Measurements from ENCODE around the gene ADRB2.

Gene ADRB2

GRCh38 chr5:148831590-148832565 is 5.5 kb downstream of the ADRB2 start:
- DNase-seq = no peak

- DNase-seq = no peak
Observed at GRCh38 chr5:148833122-148833521, 6.7 kb downstream of the ADRB2 start.

DNA sequence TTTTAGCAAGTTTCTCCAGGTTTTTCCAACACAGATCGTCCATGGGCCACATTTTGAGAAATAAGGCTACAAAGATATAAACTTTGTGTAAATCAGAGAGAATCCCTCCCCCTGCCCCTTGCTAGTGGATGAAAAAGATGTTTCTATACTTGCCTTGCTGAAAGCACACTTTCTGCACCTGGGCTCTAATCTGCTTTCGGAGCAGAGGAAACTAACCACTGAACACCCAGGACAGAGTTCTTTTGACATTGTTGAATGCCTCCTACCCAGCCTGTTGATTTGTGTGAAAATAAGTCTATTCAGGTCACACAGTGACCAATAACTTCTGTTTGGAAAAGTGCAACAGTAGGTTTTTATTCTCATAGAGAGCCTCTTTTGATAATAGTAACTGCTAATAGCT is 7.5 kb downstream of the ADRB2 start:
- no peak for DNase-seq

DNA sequence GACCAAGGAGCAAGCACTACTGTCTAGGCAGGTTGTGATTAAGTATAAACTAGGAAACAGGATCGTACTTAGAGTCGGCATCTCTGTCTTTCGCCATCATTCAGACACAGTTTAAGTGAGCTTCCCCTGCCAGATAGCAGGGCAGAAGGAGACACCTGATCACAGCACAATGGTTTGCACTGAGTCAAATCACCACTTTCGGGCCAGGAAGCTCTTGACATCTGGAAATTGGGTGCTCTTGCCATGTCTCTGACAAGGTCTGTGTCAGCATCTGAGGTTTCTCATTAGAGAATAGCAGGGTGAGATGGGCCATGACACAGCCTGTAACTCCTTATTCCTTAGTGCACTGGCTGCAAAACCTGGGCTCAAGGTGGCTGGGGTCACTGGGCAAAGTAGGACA is 8.3 kb downstream of the ADRB2 start:
- no peak for DNase-seq

- DNase-seq = no peak
Observed at GRCh38 chr5:148836272-148837250, 10.2 kb downstream of the ADRB2 start.

DNA sequence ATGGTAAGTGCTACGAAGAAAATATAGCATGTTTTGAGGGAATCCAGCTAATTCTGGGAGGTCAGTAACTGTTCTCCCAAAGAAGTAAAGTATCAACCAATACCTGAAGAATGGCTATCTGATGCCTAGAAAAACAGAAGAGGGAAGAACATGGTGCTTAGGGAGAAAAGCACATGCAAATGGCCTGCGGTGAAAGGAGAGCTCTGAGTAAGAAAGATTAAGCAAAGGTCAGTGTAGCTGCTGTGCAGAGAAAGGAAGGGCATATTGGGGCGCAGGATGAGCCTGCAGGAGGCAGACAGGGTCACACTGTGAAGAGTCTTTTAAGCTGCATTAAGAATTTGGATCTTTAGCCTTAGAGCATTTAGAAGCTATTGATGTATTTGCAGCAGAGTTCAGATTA is 11.0 kb downstream of the ADRB2 start:
- DNase-seq = no peak

- no peak for DNase-seq
Observed at GRCh38 chr5:148838357-148838756, 11.9 kb downstream of the ADRB2 start.

GRCh38 chr5:148839960-148840359 is 13.5 kb downstream of the ADRB2 start:
- DNase-seq = no peak

DNA sequence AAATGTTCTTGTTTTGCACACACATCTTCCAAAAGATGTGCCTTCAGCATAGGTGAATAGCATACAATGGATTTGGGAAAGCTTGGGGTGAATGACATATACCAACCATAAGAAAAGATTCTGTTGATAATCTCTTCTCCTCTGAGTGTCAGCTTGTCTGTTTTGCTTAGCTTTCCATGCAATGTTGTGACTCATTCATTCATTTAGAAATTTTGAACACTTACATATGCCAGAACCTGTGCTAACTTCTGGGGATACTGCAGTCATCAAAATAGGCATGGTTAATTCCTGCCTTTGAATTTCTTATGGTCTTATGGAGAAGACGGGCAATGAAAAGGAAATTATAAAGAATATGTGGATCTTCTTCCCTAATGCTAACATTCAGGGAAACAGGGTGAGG is 14.1 kb downstream of the ADRB2 start:
- DNase-seq = no peak

GRCh38 chr5:148841519-148841918 is 15.1 kb downstream of the ADRB2 start:
- no peak for DNase-seq

DNA sequence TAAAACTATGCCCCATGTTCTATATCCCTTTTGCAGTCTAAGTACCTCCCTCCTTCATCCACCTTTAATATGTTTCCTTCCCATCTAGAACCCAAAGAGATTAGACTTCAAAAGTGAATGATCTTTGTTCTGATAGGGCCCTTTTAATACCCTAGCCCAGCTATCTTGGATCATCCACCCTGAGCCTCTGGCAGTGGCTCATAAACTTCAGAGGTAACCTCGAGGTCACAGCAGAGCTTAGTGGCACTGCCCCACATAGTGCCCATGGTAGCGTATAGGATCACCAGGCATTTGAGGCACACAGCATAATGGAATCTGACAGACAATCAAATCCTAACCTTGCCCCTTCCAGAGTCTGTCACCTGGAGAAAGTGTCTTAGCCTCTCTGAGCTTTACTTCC is 15.8 kb downstream of the ADRB2 start:
- no peak for DNase-seq

DNA sequence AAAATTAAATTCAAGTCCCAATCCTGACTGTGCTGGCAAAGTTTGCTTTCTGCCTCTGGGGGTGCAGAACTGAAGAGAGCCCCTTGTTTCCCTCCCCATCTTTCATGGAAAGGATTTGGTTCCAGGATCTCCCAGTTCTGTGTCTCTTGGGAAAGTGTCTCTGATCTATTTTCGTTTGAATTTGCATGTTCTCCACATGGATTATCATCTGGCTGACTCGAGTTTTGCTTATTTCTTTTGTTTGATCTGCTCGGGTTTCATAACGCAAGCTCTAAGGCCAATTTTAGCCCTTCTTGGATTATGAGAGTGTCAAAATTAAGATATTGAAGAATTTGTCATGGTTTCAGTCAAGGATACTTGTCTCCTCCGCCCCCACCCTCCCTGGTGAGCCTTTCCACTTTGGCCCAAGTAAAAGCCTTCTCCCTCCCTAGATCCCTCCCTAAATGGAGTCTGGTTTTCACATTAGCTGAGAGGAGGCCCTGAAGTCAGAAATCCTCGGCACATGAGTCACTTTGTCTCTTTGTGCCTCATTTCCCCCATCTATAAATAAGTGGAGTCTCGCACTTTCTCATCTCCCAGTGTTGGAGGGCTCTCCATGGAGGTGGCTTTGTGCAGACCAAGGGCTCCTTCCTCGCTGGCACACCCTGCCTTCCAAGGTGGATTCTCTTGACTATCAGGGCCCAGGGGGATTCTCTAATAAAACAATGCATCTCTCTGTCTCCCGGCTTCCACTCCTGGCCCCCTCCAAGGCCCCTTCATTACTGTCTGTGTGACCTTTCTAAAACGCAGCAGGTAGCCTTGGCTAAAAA is 17.3 kb downstream of the ADRB2 start:
- DNase-seq = no peak

DNA sequence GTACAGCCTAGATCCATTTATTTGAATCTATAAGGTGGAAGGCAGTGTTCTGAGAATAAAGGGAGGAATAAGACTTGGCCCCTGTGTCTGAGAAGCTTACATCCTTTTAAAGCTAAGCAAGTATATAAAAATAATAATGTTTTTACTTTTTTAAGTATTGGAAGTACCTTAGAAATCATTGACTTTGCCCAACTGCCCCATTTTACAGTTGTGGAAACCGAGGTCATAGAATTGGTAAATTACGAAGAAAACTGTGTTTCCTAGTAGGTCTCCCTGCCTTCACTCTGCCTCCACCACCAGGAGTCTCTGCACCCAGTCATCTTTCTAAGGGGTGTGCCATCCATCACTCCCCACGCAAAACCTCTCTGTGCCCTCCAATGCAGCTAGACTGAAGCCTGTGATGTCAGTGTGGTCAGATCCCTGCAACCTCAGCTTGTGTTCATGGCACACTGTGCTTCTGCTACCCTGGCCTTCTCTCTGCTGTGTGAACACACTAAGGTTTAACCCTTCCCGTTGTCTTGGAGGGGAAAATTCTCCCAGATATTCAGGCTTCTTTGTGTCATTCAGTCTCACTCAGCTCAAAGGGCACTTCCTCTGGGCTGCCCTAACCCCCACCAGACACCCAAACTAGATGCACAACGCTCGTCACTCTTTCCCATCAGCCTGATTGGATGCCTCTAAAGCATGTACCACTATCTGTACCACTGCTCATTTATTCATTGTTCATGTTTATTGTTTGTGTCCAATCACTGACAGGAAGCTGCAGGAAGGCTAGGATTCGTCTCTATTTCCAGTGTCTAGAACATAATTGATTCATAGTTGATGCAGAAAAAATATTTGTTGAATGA is 18.2 kb downstream of the ADRB2 start:
- no peak for DNase-seq

DNA sequence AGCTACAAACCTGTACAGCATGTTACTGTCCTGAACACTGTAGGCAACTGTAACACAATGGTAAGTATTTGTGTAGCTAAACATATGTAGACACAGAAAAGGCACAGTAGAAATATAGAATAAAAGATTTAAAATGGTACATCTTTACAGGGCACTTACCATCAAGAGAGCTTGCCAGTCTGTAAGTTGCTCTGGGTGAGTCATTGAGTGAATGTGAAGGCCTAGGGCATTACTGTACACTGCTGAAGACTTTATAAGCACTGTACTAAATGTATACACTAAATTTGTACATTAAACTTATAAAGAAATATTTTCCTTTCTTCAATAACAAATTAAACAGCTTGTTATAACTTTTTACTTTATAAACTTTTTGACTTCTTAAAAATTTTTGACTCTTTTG is 20.5 kb downstream of the ADRB2 start:
- DNase-seq = no peak

GRCh38 chr5:148847456-148847855 is 21.0 kb downstream of the ADRB2 start:
- no peak for DNase-seq

GRCh38 chr5:148848393-148849031 is 22.1 kb downstream of the ADRB2 start:
- DNase-seq = no peak

GRCh38 chr5:148849461-148849860 is 23.1 kb downstream of the ADRB2 start:
- DNase-seq = peak; percentile 43 to 61

DNA sequence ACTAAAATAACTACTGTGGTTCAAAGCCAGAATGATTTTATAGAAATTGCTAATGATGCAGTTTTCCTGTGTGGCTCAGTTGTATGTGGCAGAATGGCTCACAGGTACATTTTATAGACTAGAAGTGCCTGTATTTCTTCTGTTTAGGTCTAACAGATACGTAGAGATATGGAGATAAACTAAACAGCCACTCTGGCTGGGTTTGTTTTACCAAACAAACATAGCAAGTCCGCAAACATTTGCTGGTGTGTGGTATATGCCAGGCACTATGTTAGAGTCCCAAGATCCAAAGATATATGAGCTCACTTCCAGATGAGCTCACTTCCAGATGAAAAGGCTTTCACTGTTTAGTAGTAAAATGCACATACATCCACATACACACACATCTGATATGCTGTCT is 24.4 kb downstream of the ADRB2 start:
- DNase-seq = no peak

DNA sequence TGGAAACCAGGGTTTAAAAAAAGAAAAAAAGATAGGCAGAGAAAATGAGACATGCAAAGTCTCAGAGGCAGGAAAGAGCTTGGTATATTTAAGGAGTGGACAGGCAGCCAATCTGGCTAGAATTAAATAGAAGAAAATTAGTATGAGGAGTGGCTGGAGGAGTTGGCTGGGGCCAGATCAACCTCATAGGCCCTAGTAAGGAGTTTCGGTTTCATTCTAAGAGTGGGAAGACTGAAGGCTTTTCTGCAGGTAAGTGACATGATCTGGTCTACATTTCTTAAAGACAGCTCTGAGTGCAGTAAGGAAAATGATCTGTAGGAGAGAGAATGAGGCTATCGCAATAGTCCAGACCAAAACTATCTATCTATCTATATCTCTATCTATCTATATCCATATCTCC is 27.5 kb downstream of the ADRB2 start:
- no peak for DNase-seq

GRCh38 chr5:148855249-148856008 is 29.0 kb downstream of the ADRB2 start:
- no peak for DNase-seq

DNA sequence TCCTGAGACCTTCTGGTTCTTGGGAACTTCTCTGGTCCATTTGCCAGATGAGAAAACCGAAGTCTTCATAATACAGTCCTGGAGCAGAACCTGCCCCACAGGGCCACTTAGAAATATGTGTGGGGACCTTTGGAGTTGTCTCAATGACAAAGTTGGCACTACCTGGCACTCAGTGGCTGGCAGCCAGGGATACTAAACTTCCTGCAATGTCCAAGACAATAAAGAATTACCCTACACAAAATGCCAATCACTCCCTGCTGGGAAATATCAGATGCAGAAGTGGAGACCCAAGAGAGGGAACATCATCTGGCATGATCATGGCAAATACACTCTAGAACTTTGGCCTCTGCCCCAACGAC is 29.6 kb downstream of the ADRB2 start:
- no peak for DNase-seq
